ENCODE data around the gene CETP. TPM values are rescaled to one million over a fixed set of nuclear protein-coding genes. Genes with fewer than 3 reads are reported as not detected.

The CETP gene
- total RNA-seq, 1 experiment from 2014 or later: not detected

DNA sequence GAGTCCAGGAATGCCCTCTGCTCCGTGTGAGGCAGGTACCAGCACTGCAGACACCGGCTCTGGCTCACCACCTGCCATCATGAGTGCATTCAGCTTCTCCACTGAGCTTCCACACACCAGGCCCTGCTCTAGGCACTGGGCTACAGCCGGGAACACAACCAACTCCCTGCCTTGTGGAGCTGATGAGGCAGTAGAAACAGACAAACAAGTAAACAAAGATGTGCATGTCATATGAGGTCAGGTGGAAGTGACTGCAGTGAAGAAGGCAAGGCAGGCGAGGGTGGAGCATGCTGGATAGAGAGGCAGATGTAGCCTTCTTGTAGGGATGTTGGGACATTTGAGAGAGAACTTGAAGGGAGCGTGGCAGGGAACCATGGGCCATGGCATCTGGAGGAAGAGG is 32.6 kb downstream of the CETP start:
- ChIA-PET POLR2A (ENCODE audit: unreplicated experiment) (no interaction called here), CTCF (no interaction called here)
- H3K79me2 ChIP-seq (ENCODE audit: low read length): no peaks in the 10 kb centered on the region

DNA sequence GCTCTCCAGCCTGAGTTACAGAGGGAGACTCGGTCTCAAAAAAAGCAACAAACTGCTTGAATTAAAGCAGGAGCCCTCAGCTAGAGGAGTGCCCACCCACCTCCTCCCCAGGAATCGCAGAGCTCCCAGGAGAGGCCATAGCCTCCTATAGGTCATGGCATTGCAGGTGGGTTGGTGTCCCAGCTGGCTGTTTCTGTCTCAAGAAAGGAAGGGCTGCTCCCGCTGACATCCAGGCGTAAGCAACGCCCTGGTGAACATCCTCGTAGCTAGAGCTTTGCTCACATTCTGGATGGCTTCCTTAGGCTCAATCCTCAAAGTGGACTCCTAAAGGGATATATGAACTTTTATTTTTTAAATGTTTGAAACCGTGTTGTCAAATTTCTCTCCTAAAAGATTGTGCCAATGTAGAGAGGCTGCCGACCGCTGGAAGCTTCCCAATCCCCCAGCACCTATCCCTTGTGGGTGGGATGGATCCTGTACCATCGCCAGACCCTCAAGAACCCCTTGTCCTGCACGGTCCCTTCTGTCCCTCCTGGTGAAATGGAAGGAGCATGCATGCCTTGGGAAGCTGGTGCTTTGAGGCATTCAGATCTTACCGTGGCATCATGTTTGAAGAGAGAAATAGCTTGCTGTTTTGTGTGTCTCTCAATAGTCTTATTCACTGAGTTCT is 33.5 kb downstream of the CETP start:
- Histone ChIP-seq H3K9ac (ENCODE audit: low read length) (no peak overlapping the region), H3K4me2 (ENCODE audit: low read length) (no peak overlapping the region), H4K20me1 (ENCODE audit: low read length) (no peaks in the 10 kb centered on the region), H3K36me3 (ENCODE audit: low read depth, low read length) (no peaks in the 10 kb centered on the region), H3K27me3 (ENCODE audit: low read length) (no peaks in the 10 kb centered on the region), H3K79me2 (ENCODE audit: low read length) (no peaks in the 10 kb centered on the region), H3F3A (ENCODE audit: low read length, unreplicated experiment) (no peaks in the 10 kb centered on the region), H3K9me2 (replicated peaks; ENCODE audit: low read length) (no peaks in the 10 kb centered on the region), H3K27ac (ENCODE audit: low read length) (no peak overlapping the region), H3K4me3 (ENCODE audit: low read length) (no peak overlapping the region), H3K9me3 (ENCODE audit: low read length) (no peaks in the 10 kb centered on the region), H2AFZ (ENCODE audit: low read length) (no peak overlapping the region), H3K4me1 (ENCODE audit: insufficient read depth, low read length) (peaks cover 5% of the 10 kb centered on the region)
- POLR2A ChIA-PET (ENCODE audit: unreplicated experiment): no interaction called here
- BruUV-seq (replicated peaks): no TSS peak
- CTCF ChIA-PET: no interaction called here
- DNase-seq: no peak
- no peak for ATAC-seq
- intact Hi-C loops (cut with micrococcal nuclease): no loop called here
- TF ChIP-seq EZH2phosphoT487 (IDR thresholded peaks at IDR 0.05; ENCODE audit: borderline replicate concordance, low read length): no peak

More for the DNA sequence above, 32.6 kb downstream of the CETP start:
- no peaks in the 10 kb centered on the region for H3K36me3 ChIP-seq (ENCODE audit: low read depth, low read length)
- H3K4me3 ChIP-seq (ENCODE audit: low read length): no peak overlapping the region
- H3K9me3 ChIP-seq (ENCODE audit: low read length): no peaks in the 10 kb centered on the region
- BruUV-seq (replicated peaks): no TSS peak
- H3K4me1 ChIP-seq (ENCODE audit: insufficient read depth, low read length): peaks cover 7% of the 10 kb centered on the region
- no peak overlapping the region for H2AFZ ChIP-seq (ENCODE audit: low read length)
- DNase-seq: no peak
- H4K20me1 ChIP-seq (ENCODE audit: low read length): no peaks in the 10 kb centered on the region
- H3F3A ChIP-seq (ENCODE audit: low read length, unreplicated experiment): no peaks in the 10 kb centered on the region
- H3K9me2 ChIP-seq (replicated peaks; ENCODE audit: low read length): no peaks in the 10 kb centered on the region
- ATAC-seq: no peak
- intact Hi-C loops (cut with micrococcal nuclease): no loop called here
- no peaks in the 10 kb centered on the region for H3K27me3 ChIP-seq (ENCODE audit: low read length)
- no peak for TF ChIP-seq EZH2 (IDR thresholded peaks at IDR 0.05; ENCODE audit: low read length, unreplicated experiment)
- TF ChIP-seq, protein P1, sequence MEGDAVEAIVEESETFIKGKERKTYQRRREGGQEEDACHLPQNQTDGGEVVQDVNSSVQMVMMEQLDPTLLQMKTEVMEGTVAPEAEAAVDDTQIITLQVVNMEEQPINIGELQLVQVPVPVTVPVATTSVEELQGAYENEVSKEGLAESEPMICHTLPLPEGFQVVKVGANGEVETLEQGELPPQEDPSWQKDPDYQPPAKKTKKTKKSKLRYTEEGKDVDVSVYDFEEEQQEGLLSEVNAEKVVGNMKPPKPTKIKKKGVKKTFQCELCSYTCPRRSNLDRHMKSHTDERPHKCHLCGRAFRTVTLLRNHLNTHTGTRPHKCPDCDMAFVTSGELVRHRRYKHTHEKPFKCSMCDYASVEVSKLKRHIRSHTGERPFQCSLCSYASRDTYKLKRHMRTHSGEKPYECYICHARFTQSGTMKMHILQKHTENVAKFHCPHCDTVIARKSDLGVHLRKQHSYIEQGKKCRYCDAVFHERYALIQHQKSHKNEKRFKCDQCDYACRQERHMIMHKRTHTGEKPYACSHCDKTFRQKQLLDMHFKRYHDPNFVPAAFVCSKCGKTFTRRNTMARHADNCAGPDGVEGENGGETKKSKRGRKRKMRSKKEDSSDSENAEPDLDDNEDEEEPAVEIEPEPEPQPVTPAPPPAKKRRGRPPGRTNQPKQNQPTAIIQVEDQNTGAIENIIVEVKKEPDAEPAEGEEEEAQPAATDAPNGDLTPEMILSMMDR (conservative IDR thresholded peaks at IDR 0.05; ENCODE audit: low read depth, low read length): no peak
- TF ChIP-seq EZH2phosphoT487 (IDR thresholded peaks at IDR 0.05; ENCODE audit: borderline replicate concordance, low read length): no peak
- no peak overlapping the region for H3K27ac ChIP-seq (ENCODE audit: low read length)
- no peak overlapping the region for H3K4me2 ChIP-seq (ENCODE audit: low read length)
- no peak overlapping the region for H3K9ac ChIP-seq (ENCODE audit: low read length)

DNA sequence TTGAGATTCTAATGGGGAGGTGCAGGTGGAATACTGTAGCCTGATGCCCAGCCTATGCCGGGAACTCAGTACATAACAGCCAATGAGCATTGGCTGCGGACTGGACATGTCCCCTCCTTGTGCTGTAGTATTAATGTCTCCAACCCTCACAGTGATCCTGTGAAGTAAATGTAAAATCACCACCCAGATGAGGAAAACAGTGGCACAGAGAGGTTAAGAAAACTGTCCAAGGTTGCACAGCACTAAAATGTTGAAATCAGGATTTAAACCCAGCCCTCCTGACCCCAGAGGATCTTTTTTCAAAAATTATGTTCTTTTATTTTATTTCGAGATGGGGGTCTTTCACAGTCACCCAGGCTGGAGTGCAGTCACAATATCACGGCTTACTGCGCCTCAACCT is 35.5 kb downstream of the CETP start:
- Histone ChIP-seq H3K4me3 (ENCODE audit: low read length) (no peak overlapping the region), H3K79me2 (ENCODE audit: low read length) (no peaks in the 10 kb centered on the region), H3K4me2 (ENCODE audit: low read length) (no peak overlapping the region), H2AFZ (ENCODE audit: low read length) (no peak overlapping the region), H4K20me1 (ENCODE audit: low read length) (no peaks in the 10 kb centered on the region), H3K27ac (ENCODE audit: low read length) (no peak overlapping the region), H3K9me2 (replicated peaks; ENCODE audit: low read length) (no peaks in the 10 kb centered on the region), H3K27me3 (ENCODE audit: low read length) (no peaks in the 10 kb centered on the region), H3K9me3 (ENCODE audit: low read length) (no peaks in the 10 kb centered on the region), H3K36me3 (ENCODE audit: low read depth, low read length) (no peaks in the 10 kb centered on the region), H3F3A (ENCODE audit: low read length, unreplicated experiment) (no peaks in the 10 kb centered on the region), H3K9ac (ENCODE audit: low read length) (no peak overlapping the region), H3K4me1 (ENCODE audit: insufficient read depth, low read length) (peaks cover 9% of the 10 kb centered on the region)
- ATAC-seq (no peak), DNase-seq (no peak)
- BruUV-seq (replicated peaks): no TSS peak
- POLR2A ChIA-PET (ENCODE audit: unreplicated experiment): no interaction called here
- TF ChIP-seq EZH2 (IDR thresholded peaks at IDR 0.05; ENCODE audit: low read length, unreplicated experiment) (no peak), EZH2phosphoT487 (IDR thresholded peaks at IDR 0.05; ENCODE audit: borderline replicate concordance, low read length) (no peak)
- TF ChIP-seq, protein P1 (conservative IDR thresholded peaks at IDR 0.05; ENCODE audit: low read depth, low read length): no peak
- CTCF ChIA-PET: no interaction called here
- intact Hi-C loops (cut with micrococcal nuclease): no loop called here

Measured in PC-3 (cell line).